Measurements from ENCODE around the gene MFRP. TPM values are rescaled to one million over a fixed set of nuclear protein-coding genes. Genes with fewer than 3 reads are reported as not detected.

The MFRP gene
- total and polyA plus RNA-seq, 2 donors (not counting 1 experiment from before 2014, with no cell fraction given): not detected

GRCh38 chr11:119371067-119371601, 24.6 kb upstream of the MFRP start:
- Histone ChIP-seq H3K4me2 (ENCODE audit: extremely low read depth, insufficient read depth, low read length) (no peak overlapping the region), H3K4me3 (replicated peaks in 1 of 4; ENCODE audit: control extremely low read depth in 1 of 4, insufficient read depth in 1 of 4, low read depth in 3 of 4, low read length in 4 of 4) (no peak overlapping the region), H3K27me3 (ENCODE audit: control insufficient read depth, insufficient read depth, low read length) (peaks cover 5% of the 10 kb centered on the region), H2AFZ (ENCODE audit: low read length) (no peak overlapping the region), H3K9ac (ENCODE audit: insufficient read depth, low read length) (no peak overlapping the region), H3K9me3 (ENCODE audit: control insufficient read depth, insufficient read depth, low read depth, low read length) (no peaks in the 10 kb centered on the region), H3K79me2 (ENCODE audit: control insufficient read depth, insufficient read depth, low read length) (no peaks in the 10 kb centered on the region), H3K4me1 (ENCODE audit: control insufficient read depth, extremely low read depth, insufficient read depth, low read length) (peaks cover 34% of the 10 kb centered on the region), H4K20me1 (ENCODE audit: control insufficient read depth, extremely low read depth, insufficient read depth, low read length) (no peaks in the 10 kb centered on the region), H3K27ac (ENCODE audit: insufficient read depth, low read length) (no peak overlapping the region), H3K36me3 (ENCODE audit: control insufficient read depth, insufficient read depth, low read length) (no peaks in the 10 kb centered on the region)
- DNase-seq (ENCODE audit: low read depth in 2 of 2): no peak
- TF ChIP-seq EZH2 (IDR thresholded peaks at IDR 0.05; ENCODE audit: low read length, missing control alignments) (no peak), CTCF (conservative IDR thresholded peaks at IDR 0.05 in 1 of 2, IDR thresholded peaks at IDR 0.05 in 1 of 2; ENCODE audit: low read depth in 1 of 2, low read length in 2 of 2) (no peak)

- no peak for DNase-seq (ENCODE audit: low read depth in 2 of 2)
- Histone ChIP-seq H3K79me2 (ENCODE audit: control insufficient read depth, insufficient read depth, low read length) (no peaks in the 10 kb centered on the region), H2AFZ (ENCODE audit: low read length) (no peak overlapping the region), H3K9ac (ENCODE audit: insufficient read depth, low read length) (no peak overlapping the region), H3K36me3 (ENCODE audit: control insufficient read depth, insufficient read depth, low read length) (no peaks in the 10 kb centered on the region), H3K4me2 (ENCODE audit: extremely low read depth, insufficient read depth, low read length) (no peak overlapping the region), H4K20me1 (ENCODE audit: control insufficient read depth, extremely low read depth, insufficient read depth, low read length) (no peaks in the 10 kb centered on the region), H3K4me1 (ENCODE audit: control insufficient read depth, extremely low read depth, insufficient read depth, low read length) (peaks cover 29% of the 10 kb centered on the region), H3K27ac (ENCODE audit: insufficient read depth, low read length) (no peak overlapping the region), H3K4me3 (replicated peaks in 1 of 4; ENCODE audit: control extremely low read depth in 1 of 4, insufficient read depth in 1 of 4, low read depth in 3 of 4, low read length in 4 of 4) (no peak overlapping the region), H3K9me3 (ENCODE audit: control insufficient read depth, insufficient read depth, low read depth, low read length) (no peaks in the 10 kb centered on the region), H3K27me3 (ENCODE audit: control insufficient read depth, insufficient read depth, low read length) (peaks cover 5% of the 10 kb centered on the region)
- TF ChIP-seq EZH2 (IDR thresholded peaks at IDR 0.05; ENCODE audit: low read length, missing control alignments) (no peak), CTCF (conservative IDR thresholded peaks at IDR 0.05 in 1 of 2, IDR thresholded peaks at IDR 0.05 in 1 of 2; ENCODE audit: low read depth in 1 of 2, low read length in 2 of 2) (no peak)
These were observed 24.1 kb upstream of the MFRP start for GRCh38 chr11:119370486-119371046.

- no peak for DNase-seq (ENCODE audit: low read depth in 2 of 2)
- Histone ChIP-seq H4K20me1 (ENCODE audit: control insufficient read depth, extremely low read depth, insufficient read depth, low read length) (no peaks in the 10 kb centered on the region), H3K9ac (ENCODE audit: insufficient read depth, low read length) (no peak overlapping the region), H3K36me3 (ENCODE audit: control insufficient read depth, insufficient read depth, low read length) (no peaks in the 10 kb centered on the region), H3K27ac (ENCODE audit: insufficient read depth, low read length) (no peak overlapping the region), H3K9me3 (ENCODE audit: control insufficient read depth, insufficient read depth, low read depth, low read length) (no peaks in the 10 kb centered on the region), H3K4me1 (ENCODE audit: control insufficient read depth, extremely low read depth, insufficient read depth, low read length) (peaks cover 23% of the 10 kb centered on the region), H3K79me2 (ENCODE audit: control insufficient read depth, insufficient read depth, low read length) (no peaks in the 10 kb centered on the region), H3K4me2 (ENCODE audit: extremely low read depth, insufficient read depth, low read length) (no peak overlapping the region), H3K27me3 (ENCODE audit: control insufficient read depth, insufficient read depth, low read length) (peaks cover 8% of the 10 kb centered on the region), H3K4me3 (replicated peaks in 1 of 4; ENCODE audit: control extremely low read depth in 1 of 4, insufficient read depth in 1 of 4, low read depth in 3 of 4, low read length in 4 of 4) (no peak overlapping the region), H2AFZ (ENCODE audit: low read length) (no peak overlapping the region)
- TF ChIP-seq EZH2 (IDR thresholded peaks at IDR 0.05; ENCODE audit: low read length, missing control alignments): no peak
- no peak for TF ChIP-seq CTCF (conservative IDR thresholded peaks at IDR 0.05 in 1 of 2, IDR thresholded peaks at IDR 0.05 in 1 of 2; ENCODE audit: low read depth in 1 of 2, low read length in 2 of 2)
These were observed 22.8 kb upstream of the MFRP start for GRCh38 chr11:119369132-119369925.
